ENCODE measurements around the gene TMEM108. TPM values are rescaled to one million over a fixed set of nuclear protein-coding genes. Genes with fewer than 3 reads are reported as not detected.

Gene TMEM108
- total RNA-seq, 1 experiment from 2014 or later = not detected

GRCh38 chr3:133159498-133160475, 121.6 kb downstream of the TMEM108 start:
- H3K4me1 Mint-ChIP-seq (ENCODE audit: low read depth, unreplicated experiment) = no peaks in the 10 kb centered on the region
- no peak for TF ChIP-seq CTCF (IDR thresholded peaks at IDR 0.05; ENCODE audit: insufficient read depth in 1 of 2, low read depth in 1 of 2, low read length in 1 of 2, severe bottlenecking in 1 of 2, unreplicated experiment in 1 of 2)
- BruUV-seq (replicated peaks) = no TSS peak
- H3K9me3 ChIP-seq = no peaks in the 10 kb centered on the region
- H3K36me3 ChIP-seq (ENCODE audit: control insufficient read depth, insufficient read depth, low read length) = no peaks in the 10 kb centered on the region
- DNase-seq = no peak
- H3K4me1 ChIP-seq = no peaks in the 10 kb centered on the region
- ChIA-PET POLR2A (no interaction called here), CTCF (no interaction called here)
- no peak overlapping the region for H3K4me3 Mint-ChIP-seq (ENCODE audit: unreplicated experiment)
- no peak overlapping the region for H3K4me3 ChIP-seq (ENCODE audit: low read depth, low read length)
- H3K9me3 Mint-ChIP-seq (ENCODE audit: unreplicated experiment) = peaks cover 6% of the 10 kb centered on the region
- H3K27me3 ChIP-seq (replicated peaks; ENCODE audit: control insufficient read depth, insufficient read depth, low read length) = no peaks in the 10 kb centered on the region
- intact Hi-C loops (cut with micrococcal nuclease; ENCODE audit: unreplicated experiment) = no loop called here
- no peaks in the 10 kb centered on the region for H3K36me3 Mint-ChIP-seq (ENCODE audit: insufficient read depth, unreplicated experiment)
- H3K27me3 Mint-ChIP-seq (ENCODE audit: insufficient read depth, unreplicated experiment) = peaks cover 16% of the 10 kb centered on the region
- H3K27ac Mint-ChIP-seq (ENCODE audit: unreplicated experiment) = no peak overlapping the region

GRCh38 chr3:133161656-133162055, 123.5 kb downstream of the TMEM108 start:
- Mint-ChIP-seq H3K4me1 (ENCODE audit: low read depth, unreplicated experiment) (no peaks in the 10 kb centered on the region), H3K27ac (ENCODE audit: unreplicated experiment) (no peak overlapping the region), H3K4me3 (ENCODE audit: unreplicated experiment) (no peak overlapping the region), H3K9me3 (ENCODE audit: unreplicated experiment) (no peaks in the 10 kb centered on the region), H3K36me3 (ENCODE audit: insufficient read depth, unreplicated experiment) (no peaks in the 10 kb centered on the region), H3K27me3 (ENCODE audit: insufficient read depth, unreplicated experiment) (peaks cover 21% of the 10 kb centered on the region)
- ChIA-PET CTCF (no interaction called here), POLR2A (no interaction called here)
- no TSS peak for BruUV-seq (replicated peaks)
- intact Hi-C loops (cut with micrococcal nuclease; ENCODE audit: unreplicated experiment) = no loop called here
- Histone ChIP-seq H3K9me3 (no peaks in the 10 kb centered on the region), H3K4me3 (ENCODE audit: low read depth, low read length) (no peak overlapping the region), H3K36me3 (ENCODE audit: control insufficient read depth, insufficient read depth, low read length) (no peaks in the 10 kb centered on the region), H3K27me3 (replicated peaks; ENCODE audit: control insufficient read depth, insufficient read depth, low read length) (no peaks in the 10 kb centered on the region), H3K4me1 (no peaks in the 10 kb centered on the region)
- no peak for TF ChIP-seq CTCF (IDR thresholded peaks at IDR 0.05; ENCODE audit: insufficient read depth in 1 of 2, low read depth in 1 of 2, low read length in 1 of 2, severe bottlenecking in 1 of 2, unreplicated experiment in 1 of 2)
- DNase-seq = no peak

GRCh38 chr3:133162265-133162664, 124.1 kb downstream of the TMEM108 start:
- Histone ChIP-seq H3K36me3 (ENCODE audit: control insufficient read depth, insufficient read depth, low read length) (no peaks in the 10 kb centered on the region), H3K4me3 (ENCODE audit: low read depth, low read length) (no peak overlapping the region), H3K4me1 (no peaks in the 10 kb centered on the region), H3K27me3 (replicated peaks; ENCODE audit: control insufficient read depth, insufficient read depth, low read length) (no peaks in the 10 kb centered on the region), H3K9me3 (no peaks in the 10 kb centered on the region)
- no peak for DNase-seq
- Mint-ChIP-seq H3K36me3 (ENCODE audit: insufficient read depth, unreplicated experiment) (no peaks in the 10 kb centered on the region), H3K27me3 (ENCODE audit: insufficient read depth, unreplicated experiment) (peaks cover 21% of the 10 kb centered on the region), H3K4me3 (ENCODE audit: unreplicated experiment) (no peak overlapping the region), H3K27ac (ENCODE audit: unreplicated experiment) (no peak overlapping the region), H3K4me1 (ENCODE audit: low read depth, unreplicated experiment) (no peaks in the 10 kb centered on the region), H3K9me3 (ENCODE audit: unreplicated experiment) (no peaks in the 10 kb centered on the region)
- intact Hi-C loops (cut with micrococcal nuclease; ENCODE audit: unreplicated experiment) = no loop called here
- BruUV-seq (replicated peaks) = no TSS peak
- CTCF ChIA-PET = no interaction called here
- no peak for TF ChIP-seq CTCF (IDR thresholded peaks at IDR 0.05; ENCODE audit: insufficient read depth in 1 of 2, low read depth in 1 of 2, low read length in 1 of 2, severe bottlenecking in 1 of 2, unreplicated experiment in 1 of 2)
- POLR2A ChIA-PET = no interaction called here

Measured in Caco-2 (cell line).